GM23248 (cell line): ENCODE measurements around the gene ZNF331.

Source experiments
- EZH2 ChIP-seq: fragments of 200-600 bp; sonication (generic); IDR thresholded peaks from 2 replicates; pipeline ENCODE4 v1.6.1; 2018; ENCODE audit warnings: antibody characterized with exemption, mild to moderate bottlenecking; ENCODE audit not compliant: insufficient read depth, poor library complexity, severe bottlenecking
- EZH2phosphoT487 ChIP-seq: fragments of 200-600 bp; sonication (generic); IDR thresholded peaks from 2 replicates; pipeline ENCODE4 v1.6.1; 2018; ENCODE audit warnings: antibody characterized with exemption, moderate library complexity, mild to moderate bottlenecking, low read depth; ENCODE audit not compliant: insufficient read depth

- no peak for TF ChIP-seq EZH2
- TF ChIP-seq EZH2phosphoT487: no peak
Measured at GRCh38 chr19:53626976-53627375, 89.0 kb downstream of the ZNF331 start.
